Hematopoietic multipotent progenitor cell treated with erythropoietin and hydrocortisone succinate and interleukin-3 and kit ligand, for 4 days (in vitro differentiated cells): ENCODE measurements around the gene U2AF1.
"Not testable (repeated sequence)": the region's sequence is repeated elsewhere in the genome, so short reads cannot be mapped to it uniquely, and the experiment has no call there.

ENCODE experiments used
- DNase-seq: peaks from one replicate; pipeline ENCODE4 v3.0.0-alpha.2; 2015

Gene U2AF1

DNA sequence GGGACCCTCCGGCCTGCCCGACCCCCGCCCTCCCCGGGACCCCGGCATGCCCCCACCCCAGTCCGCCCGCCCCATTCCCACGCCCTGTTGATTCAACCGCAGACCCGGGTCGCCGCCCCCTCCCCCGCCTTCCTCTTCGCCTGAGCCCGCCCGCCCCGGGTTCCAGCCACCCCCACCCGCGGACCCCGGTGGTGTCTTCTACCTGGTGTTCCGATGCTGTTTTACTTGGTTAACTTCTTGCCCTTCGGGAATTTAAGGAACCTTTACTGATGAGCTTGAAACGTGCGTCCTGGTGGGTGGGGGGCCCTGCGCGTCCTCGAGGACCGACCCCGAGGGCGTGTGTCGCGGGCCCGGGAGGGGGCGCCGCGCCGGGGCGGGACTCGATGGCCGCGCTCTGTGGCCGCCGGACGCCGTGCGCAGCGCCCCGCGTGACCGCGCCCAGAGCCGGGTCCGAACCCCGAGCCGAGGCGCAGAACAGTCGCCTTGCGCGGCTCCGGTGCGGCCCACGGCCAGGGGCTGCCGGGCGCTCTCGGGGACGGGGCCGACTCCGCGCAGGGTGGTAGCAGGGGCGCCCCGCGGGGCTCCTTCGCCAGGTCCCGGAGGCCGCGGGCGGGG, 31.2 kb downstream of the U2AF1 start:
- DNase-seq = not testable (repeated sequence)

- DNase-seq = not testable (repeated sequence)
Observed at GRCh38 chr21:43075170-43076022, 32.0 kb downstream of the U2AF1 start, which contains the start of gene CBS. Gene CBS, minus strand, starts transcription at chr21:43075835. Its CDS starts 3,642 bp downstream, at chr21:43072193.

DNA sequence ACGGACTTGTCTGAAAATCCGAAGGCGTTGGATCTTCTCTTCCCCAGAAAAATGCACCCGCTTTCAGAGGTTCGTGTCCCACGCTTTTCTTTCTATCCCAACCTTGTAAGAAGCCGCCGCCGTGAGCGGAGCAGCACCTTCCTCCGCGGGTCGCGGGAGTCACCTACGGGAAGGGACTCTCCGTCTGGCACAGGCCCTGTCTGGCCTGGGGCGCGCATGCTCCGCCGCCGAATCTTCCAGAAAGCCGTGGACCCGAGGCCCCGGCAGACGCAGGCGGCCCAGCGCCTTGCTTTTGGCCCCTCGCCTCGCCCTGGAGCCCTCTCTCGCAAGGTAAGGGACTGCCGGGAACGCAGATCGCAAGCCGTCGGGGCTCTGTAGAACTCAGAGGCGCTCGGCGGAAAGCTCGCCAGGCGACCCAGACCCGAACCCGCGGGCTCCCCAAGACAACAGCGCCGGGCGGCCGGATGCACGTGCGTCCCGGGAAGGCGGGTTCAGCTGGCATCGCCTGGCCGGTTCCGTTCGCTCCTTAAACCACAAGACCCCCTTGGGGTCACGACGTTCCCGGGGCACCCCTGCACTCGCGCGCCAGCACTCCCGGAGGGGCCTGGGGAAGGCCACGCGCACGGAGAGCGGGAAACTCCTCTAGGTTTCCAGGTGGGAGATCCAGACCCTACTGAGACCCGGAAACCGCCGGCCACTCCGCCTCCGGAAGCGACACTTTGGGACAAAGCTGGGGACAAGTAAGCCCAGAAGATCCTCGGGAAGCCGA, 32.8 kb downstream of the U2AF1 start:
- DNase-seq = not testable (repeated sequence)

DNA sequence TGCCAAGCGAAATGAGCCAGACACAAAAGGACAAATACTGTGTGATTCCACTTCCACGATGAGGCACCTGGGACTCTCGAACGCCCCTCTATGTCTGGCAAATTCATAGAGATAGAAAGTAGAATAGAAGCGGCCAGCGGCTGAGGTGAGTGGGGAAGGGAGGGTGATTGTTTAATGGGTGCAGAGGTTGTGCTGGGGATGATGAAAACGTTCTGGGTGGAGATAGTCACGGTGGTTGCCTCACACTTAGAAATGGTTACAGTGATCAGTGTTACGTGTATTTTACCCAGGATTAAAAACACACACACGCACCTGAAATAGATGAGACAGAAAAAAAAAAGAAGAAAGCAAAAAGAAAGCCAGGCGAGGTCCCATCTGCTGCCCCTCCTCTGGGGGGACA, 34.6 kb downstream of the U2AF1 start:
- DNase-seq = not testable (repeated sequence)

GRCh38 chr21:43069682-43070081, 37.7 kb downstream of the U2AF1 start:
- not testable (repeated sequence) for DNase-seq

DNA sequence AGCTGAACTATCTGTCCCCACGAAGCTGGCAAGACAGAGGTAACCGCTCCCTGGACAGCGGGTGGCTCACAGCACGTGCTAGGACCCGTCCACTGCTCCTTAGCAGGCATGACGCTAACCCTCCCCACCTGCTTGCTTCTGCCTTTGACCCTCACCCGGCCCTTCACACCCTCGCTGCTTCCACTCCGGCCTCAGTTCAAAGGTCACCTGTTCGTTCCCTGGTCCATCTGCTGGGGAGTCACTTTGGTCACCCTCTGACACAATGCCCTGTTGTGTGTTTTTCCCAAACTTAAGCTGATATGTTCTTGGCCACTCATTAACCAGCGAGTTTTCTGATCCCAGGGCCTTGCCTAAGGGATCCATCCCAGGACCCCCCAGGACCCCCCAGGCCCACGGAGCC, 39.3 kb downstream of the U2AF1 start:
- DNase-seq = not testable (repeated sequence)

- DNase-seq = not testable (repeated sequence)
Observed at GRCh38 chr21:43066690-43067089, 40.7 kb downstream of the U2AF1 start.

DNA sequence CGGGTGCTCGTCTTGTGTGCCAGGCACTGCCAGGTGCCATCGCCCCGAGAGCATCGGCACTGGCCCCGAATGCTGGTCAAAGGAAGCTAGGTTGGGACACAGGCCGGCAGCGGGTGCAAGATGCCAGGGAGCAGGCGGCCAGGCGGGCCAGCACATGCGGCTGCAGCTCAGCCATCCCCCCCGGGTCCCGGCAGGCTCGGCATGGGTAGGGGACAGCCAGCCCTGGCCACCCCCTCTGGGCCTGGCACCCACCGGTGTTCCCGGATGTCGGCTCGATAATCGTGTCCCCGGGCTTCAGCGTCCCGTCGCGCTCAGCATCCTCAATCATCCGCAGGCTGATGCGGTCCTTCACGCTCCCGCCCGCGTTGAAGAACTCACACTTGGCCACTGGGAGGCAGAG, 41.4 kb downstream of the U2AF1 start:
- not testable (repeated sequence) for DNase-seq

GRCh38 chr21:43064265-43064917, 43.0 kb downstream of the U2AF1 start:
- DNase-seq = not testable (repeated sequence)

DNA sequence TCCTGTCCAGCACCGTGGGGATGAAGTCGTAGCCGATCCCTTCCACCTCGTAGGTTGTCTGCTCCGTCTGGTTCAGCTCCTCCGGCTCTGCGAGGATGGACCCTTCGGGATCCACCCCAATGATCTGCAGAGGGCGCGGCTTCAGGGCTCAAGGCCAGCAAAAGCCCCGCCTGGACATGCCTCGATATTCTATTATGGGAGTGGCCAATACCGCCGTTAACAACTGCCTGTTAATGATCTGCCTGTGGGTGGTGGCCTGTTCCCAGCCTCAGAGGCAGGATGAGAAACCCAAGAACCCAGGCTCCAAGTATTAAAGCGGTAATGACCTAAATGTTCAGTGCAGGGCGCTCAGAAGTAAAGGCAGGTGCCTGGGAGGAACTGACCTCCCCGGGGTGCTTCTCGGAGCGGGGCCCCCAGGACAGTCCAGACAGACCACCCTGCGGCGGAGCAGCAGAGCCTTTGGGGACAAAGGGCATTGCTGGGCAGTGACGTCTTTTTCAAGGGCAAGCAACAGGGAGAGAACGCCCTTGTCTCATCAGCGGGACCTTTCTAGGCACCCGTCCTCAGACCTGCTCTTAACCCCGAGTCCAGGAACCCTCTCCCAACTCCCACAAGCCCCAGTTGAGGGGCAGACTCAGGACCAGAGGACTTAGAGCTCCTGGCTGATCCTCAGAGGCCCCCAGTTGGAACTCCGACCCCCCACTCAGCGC, 44.3 kb downstream of the U2AF1 start:
- DNase-seq = not testable (repeated sequence)

DNA sequence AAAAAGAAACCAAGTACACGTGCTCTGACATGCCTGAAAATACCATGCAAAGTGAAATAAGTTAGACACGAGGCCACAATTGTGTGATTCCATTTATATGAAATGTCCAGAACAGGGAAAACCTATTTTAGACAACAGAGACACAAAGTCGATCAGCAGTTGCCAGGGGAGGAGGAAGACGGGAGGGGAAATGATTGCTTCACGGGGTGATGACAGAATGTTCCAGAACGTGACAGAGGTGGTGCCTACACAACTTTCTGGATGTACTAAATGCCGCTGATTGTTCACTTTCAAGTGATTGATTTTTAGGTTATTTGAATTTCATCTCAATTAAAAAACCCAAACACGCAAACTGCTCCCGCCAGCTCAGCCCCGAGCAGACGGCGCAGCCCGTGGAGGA, 54.3 kb downstream of the U2AF1 start:
- not testable (repeated sequence) for DNase-seq

DNA sequence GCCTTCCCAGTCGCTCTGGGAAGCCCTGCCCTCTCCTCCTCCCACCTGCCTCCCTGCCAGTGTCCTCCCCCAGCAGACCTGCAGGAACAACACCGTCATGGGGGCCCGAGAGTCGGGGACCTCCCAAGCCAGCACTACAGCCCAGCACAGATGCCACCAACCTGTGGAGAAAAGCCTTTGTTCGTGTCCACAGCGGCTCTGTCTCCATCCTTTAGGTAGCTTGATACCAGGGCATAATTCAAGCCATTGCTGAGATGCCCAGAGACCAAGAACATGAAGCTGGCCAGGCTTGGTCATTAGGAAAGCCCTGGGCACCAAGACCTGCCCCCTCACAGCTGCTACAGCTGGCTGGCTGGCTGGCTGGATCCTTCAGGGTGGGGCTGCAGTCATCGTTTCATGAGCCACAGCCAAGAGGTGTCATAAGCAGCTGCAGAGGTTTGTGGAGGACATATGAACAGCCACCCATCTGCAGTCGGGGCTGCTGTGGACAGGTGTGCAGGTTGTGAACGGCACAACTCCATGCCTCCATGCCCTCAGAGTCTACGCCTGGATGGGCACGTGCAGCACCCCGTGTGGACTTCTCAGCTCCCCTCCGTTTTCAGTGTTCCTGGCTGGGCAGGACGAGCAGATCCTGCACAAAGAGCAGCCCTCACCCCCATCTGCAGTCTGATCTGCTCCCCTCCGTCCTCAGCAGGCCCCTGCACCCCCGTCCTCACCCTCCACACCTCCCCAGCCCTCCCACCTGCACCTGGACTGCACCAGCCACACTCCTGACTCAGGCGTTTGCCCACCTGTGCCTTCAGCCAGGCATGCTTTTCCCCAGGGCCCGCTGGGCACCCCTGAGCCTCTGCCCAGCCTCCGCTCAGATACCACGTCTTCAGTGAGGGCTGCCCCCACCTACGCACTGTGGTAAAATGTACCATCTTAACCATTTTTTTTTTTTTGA, 61.2 kb downstream of the U2AF1 start:
- DNase-seq = not testable (repeated sequence)

- not testable (repeated sequence) for DNase-seq
Observed at GRCh38 chr21:43045165-43045875, 62.0 kb downstream of the U2AF1 start.

DNA sequence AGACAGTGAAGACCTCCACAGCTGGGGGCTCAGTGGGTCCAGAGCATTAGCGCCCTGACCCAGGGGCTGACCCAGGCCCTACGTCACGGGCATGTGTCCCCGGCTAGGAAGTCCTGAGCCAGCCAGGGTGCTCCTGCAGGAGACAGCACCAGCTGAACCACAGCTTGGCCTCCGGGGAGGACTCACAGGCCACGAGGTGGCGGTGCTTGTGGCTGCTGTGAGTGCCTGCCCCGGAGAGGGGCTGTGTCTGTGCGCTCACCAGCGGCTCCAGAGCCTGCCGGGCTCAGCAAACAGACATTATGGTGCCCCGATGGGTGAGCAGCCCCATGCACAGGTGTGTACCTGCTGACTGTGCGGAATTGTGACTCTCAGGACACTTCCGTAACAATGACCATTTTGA, 62.8 kb downstream of the U2AF1 start:
- DNase-seq = not testable (repeated sequence)

DNA sequence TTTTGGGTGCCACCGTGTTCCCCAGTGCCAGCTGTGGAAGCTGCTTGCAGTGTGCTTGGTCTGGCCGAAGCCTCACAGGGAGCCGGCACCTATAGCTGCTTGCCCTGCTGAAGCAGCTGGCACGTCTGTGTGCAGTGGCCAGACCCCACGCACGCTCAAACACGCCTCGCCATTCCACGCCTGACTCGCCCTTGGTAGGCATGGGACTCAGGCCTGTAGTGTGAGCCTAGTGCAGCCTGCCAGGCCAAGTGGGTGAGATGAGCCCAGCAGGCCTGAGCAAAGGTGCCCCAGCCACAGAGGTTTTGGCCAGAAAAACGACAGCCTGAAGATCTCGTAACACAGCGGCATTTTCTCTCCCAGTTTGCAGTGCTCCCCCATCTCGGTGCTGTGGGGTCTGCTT, 64.1 kb downstream of the U2AF1 start:
- DNase-seq = not testable (repeated sequence)
